ENCODE measurements around the gene DNAH6.

- TF ChIP-seq USF1 (CRISPR knock-in tag; IDR thresholded peaks at IDR 0.05) (no peak), ZFX (CRISPR knock-in tag; IDR thresholded peaks at IDR 0.05) (no peak), EP300 (IDR thresholded peaks at IDR 0.05; ENCODE audit: low read length) (no peak)
Observed at GRCh38 chr2:84639751-84640150, 123.5 kb downstream of the DNAH6 start.
